ENCODE measurements around the gene PSMB9.

PSMB9 gene

GRCh38 chr6:32886681-32887383, 32.8 kb downstream of the PSMB9 start:
- in situ Hi-C loops (cut with HindIII; ENCODE audit: low pct_ligation_motif_present, low pct_unique_long_range_greater_than_20kb, low sequenced_read_pairs): no loop called here
- DNase-seq: peak; percentile 70

DNA sequence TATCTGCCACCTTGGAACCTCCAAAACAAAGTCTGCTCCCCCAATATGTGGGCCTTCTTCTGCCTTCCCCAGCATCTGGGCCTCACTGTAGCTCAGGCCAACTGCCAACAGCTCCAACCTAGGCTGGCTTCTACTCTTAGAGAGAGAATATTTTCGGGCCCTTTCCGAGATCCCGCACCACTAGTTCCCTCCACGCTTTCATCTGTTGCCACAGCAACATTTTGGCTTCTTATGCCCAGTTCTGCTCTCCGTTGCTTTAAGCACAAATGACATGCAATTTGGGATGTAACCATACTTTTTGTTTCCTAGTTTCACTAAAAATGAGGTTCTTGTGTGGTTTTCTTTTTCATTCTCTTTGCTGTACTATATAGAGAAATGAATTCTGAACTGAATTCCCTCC, 33.6 kb downstream of the PSMB9 start:
- in situ Hi-C loops (cut with HindIII; ENCODE audit: low pct_ligation_motif_present, low pct_unique_long_range_greater_than_20kb, low sequenced_read_pairs): no loop called here
- DNase-seq: no peak

DNA sequence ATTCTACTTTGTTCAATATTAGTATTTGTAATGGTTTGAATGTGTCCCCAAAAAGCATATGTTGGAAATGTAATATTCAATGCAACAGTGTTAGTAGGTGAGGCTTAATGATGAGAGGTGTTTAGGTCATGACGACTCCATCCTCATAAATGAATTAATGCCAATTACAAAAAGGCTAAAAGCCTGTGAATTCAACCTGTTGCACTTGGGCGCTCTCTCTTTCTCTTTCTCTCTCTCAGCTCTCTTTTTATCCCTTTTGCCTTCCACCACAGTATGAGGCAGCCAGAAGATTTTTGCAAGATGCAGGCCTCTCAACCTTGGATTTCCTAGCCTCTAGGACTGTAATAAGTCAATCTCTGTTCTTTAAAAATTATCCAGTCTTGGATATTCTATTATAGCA, 34.6 kb downstream of the PSMB9 start:
- in situ Hi-C loops (cut with HindIII; ENCODE audit: low pct_ligation_motif_present, low pct_unique_long_range_greater_than_20kb, low sequenced_read_pairs): no loop called here
- DNase-seq: no peak

DNA sequence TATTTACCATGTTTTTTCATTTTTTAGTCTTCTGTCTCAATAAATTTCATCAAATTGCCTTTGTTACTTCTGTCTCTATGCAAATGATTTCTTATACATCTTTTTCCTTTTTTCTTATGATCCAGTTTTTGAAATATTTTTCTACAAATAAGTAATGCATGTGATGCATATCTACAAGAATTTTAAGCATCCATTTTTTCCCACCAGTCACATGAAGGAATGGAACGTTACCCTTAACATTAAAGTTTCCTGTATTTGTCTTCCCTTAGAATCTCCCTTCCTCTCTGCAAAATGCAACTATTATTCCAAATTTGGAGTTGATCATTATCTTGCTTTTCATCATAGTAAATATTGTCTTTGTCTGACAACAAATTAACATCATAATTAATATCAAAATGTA, 35.5 kb downstream of the PSMB9 start:
- in situ Hi-C loops (cut with HindIII; ENCODE audit: low pct_ligation_motif_present, low pct_unique_long_range_greater_than_20kb, low sequenced_read_pairs): no loop called here
- DNase-seq: no peak

DNA sequence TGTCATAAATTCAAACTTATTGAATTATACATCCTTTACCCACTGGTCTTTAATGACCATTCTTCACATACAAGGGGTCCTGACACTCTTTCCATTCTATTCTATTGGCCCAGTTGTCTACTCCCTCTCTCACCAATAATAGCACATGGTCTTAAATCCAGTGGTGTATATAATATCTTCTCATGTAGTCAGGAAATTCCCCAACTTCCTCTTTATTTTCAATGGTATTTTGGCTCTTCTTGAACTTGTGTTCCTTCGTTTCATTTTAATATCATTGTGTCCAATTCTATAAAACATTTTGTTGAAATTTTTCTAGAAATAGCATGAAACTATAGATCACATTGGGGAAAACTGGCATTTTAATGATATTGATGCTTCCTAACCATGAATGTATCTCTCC, 36.8 kb downstream of the PSMB9 start:
- in situ Hi-C loops (cut with HindIII; ENCODE audit: low pct_ligation_motif_present, low pct_unique_long_range_greater_than_20kb, low sequenced_read_pairs): no loop called here
- DNase-seq: no peak

GRCh38 chr6:32894085-32895005, 40.4 kb downstream of the PSMB9 start:
- in situ Hi-C loops (cut with HindIII; ENCODE audit: low pct_ligation_motif_present, low pct_unique_long_range_greater_than_20kb, low sequenced_read_pairs): no loop called here

DNA sequence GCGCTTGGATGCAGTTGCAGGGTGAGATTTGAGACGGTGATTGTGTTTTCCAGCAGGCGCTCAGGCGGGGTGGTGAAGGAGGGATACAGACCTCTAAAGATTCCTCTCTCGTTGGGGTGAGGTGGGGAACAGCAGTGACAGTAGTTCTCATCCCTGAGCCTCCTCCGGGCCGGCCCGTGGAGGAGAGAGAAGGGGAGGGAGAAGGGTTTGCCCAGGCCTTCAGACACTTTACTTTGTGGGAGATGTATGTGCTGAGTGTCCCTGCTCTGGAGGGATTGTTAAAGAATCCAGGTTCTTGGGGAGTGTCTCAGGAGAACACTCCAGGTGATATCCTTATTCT, 41.0 kb downstream of the PSMB9 start:
- no peak for DNase-seq
- in situ Hi-C loops (cut with HindIII; ENCODE audit: low pct_ligation_motif_present, low pct_unique_long_range_greater_than_20kb, low sequenced_read_pairs): no loop called here

More at GRCh38 chr6:32894085-32895005, 40.4 kb downstream of the PSMB9 start:
- DNase-seq: peak; percentile 90

GRCh38 chr6:32903952-32904351, 50.0 kb downstream of the PSMB9 start:
- in situ Hi-C loops (cut with HindIII; ENCODE audit: low pct_ligation_motif_present, low pct_unique_long_range_greater_than_20kb, low sequenced_read_pairs): no loop called here
- no peak for DNase-seq

DNA sequence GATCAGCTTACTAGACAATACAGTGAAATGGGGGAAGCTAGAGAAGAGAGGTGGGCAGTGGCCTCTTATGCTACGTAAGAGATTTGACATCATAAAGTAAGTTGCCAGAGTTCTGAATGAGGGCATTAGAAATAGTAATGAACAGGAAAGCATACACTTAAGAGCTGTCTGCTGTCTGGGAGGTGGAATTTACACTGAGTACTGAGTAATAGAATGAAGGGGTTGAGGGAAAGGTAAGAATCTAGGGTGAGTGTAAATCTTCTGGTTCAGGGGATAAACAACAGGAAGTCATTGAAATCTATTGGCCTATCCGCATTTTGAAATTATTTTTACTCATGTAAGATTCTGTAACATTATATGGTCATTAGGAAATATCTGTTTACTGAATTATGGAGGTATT, 51.1 kb downstream of the PSMB9 start:
- in situ Hi-C loops (cut with HindIII; ENCODE audit: low pct_ligation_motif_present, low pct_unique_long_range_greater_than_20kb, low sequenced_read_pairs): no loop called here
- DNase-seq: no peak

DNA sequence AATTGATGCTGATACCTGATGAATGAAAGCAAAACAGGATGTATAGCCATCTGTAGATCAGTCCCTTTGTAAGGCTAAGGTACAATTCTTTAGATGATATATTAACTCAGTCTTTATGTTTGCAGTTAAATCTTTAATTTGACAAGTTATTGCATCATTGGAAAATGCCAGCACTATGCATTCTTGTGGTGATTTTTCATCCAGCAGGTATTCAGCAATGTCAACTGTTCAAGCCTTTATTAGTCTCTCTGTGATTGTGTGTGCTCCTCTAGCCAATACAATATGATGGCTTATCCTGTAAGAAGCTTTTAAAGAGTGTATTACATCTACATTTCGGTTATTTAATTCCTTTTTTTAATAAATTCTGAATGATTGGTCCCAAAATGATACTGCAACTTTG, 52.5 kb downstream of the PSMB9 start:
- peak; percentile 84 for DNase-seq
- in situ Hi-C loops (cut with HindIII; ENCODE audit: low pct_ligation_motif_present, low pct_unique_long_range_greater_than_20kb, low sequenced_read_pairs): no loop called here

DNA sequence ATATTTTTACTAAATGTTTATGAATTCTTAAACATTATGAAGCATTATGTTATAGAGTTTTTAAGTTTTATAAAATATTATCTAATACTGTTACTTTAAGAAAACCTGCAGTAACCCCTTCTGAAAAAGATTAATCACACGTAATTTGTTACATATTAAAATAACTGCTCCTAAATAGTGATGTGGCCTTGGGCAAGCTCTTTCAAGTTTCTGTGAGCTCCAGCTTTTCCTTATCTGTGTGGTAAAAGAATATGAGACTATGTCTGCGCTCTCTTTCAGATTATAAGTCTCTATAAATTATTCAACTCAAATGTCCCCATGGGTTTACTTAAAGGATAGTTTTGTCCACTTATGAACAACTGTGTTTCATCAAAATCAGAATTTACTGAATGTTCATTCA, 54.9 kb downstream of the PSMB9 start:
- in situ Hi-C loops (cut with HindIII; ENCODE audit: low pct_ligation_motif_present, low pct_unique_long_range_greater_than_20kb, low sequenced_read_pairs): no loop called here
- peak; percentile 38 for DNase-seq
